ENCODE measurements around the gene PPT2. TPM values are rescaled to one million over a fixed set of nuclear protein-coding genes. Genes with fewer than 3 reads are reported as not detected.

PPT2 gene
- total RNA-seq, 3 donors from 2014 or later (not counting 1 experiment from before 2014, with no cell fraction given) = 16.3 to 28.3 (median 19.0) TPM

DNA sequence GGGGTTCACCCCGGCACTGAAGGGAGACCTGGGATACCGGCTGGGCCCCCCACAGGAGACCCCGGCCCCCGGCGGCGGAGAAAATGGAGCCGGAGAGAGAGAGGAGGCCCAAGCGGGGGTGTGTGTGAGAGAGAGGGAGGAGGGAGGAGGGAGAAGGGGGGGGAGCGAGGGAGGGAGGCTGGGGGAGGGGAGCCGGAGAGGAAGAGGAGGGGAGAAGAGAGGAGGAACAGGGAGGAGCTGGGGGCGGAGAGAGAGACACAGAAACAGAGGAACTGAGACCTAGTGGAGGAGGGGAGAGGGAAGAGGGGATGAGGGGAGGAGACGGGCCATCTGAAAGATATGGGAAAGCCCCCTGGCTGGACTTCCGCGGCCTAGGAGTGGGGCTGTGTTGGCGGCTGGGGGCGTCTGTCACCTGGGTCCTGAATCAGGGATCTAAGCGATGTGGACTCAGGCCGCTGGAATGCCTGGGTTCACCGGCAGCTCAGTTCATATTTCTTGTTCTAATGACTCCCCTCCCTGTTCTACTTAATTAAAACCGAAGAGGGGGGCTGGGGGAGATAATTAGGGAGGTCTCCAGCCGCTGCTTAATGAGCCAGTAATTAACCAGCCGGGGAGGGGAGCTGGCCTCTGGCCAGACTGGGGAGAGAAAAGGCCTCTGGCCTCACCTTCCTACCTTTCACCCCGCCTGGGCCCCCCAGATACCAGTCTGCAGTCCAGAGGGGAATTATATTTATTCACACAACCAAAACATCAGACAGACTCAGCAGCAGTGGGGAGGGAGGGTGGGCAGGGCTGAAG, 36.3 kb downstream of the PPT2 start, which contains the start of gene PBX2:
PBX2 (minus strand) TSS at position 149 of the 798 bp plus-strand sequence. CDS start 287 bp downstream, outside the sequence.
- TF ChIP-seq, protein P1, sequence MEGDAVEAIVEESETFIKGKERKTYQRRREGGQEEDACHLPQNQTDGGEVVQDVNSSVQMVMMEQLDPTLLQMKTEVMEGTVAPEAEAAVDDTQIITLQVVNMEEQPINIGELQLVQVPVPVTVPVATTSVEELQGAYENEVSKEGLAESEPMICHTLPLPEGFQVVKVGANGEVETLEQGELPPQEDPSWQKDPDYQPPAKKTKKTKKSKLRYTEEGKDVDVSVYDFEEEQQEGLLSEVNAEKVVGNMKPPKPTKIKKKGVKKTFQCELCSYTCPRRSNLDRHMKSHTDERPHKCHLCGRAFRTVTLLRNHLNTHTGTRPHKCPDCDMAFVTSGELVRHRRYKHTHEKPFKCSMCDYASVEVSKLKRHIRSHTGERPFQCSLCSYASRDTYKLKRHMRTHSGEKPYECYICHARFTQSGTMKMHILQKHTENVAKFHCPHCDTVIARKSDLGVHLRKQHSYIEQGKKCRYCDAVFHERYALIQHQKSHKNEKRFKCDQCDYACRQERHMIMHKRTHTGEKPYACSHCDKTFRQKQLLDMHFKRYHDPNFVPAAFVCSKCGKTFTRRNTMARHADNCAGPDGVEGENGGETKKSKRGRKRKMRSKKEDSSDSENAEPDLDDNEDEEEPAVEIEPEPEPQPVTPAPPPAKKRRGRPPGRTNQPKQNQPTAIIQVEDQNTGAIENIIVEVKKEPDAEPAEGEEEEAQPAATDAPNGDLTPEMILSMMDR (IDR thresholded peaks at IDR 0.05) = no peak
- DNase-seq = peak; percentile 61 to 91
- Histone ChIP-seq H3K9me3 (ENCODE audit: control insufficient read depth, insufficient read depth, low read length) (no peaks in the 10 kb centered on the region), H3K27ac (ENCODE audit: low read length) (peak within 1 kb of the TSS; percentile 99), H3K27me3 (ENCODE audit: control insufficient read depth, insufficient read depth, low read length) (no peaks in the 10 kb centered on the region), H3K4me3 (ENCODE audit: low read length) (peak within 1 kb of the TSS; percentile 69), H3K4me1 (ENCODE audit: control insufficient read depth, insufficient read depth, low read length) (peaks cover 81% of the 10 kb centered on the region), H3K36me3 (ENCODE audit: control insufficient read depth, insufficient read depth, low read length) (peaks cover 27% of the 10 kb centered on the region)
- H3K4me3 Mint-ChIP-seq = peak within 1 kb of the TSS; percentile 94
- intact Hi-C loops (cut with micrococcal nuclease) = loop anchor here (1.0 to 10.0 kb wide), 2 partner anchors 12 to 215 kb away; partner anchors contain the start of genes DXO and RNF5
- peaks cover 64 to 86% of the 10 kb centered on the region in 2 donors for H3K4me1 Mint-ChIP-seq
- H3K27me3 Mint-ChIP-seq (ENCODE audit: low read depth in 2 of 2) = no peaks in the 10 kb centered on the region
- peaks cover 19% of the 10 kb centered on the region for H3K36me3 Mint-ChIP-seq
- WGBS (ENCODE audit: insufficient coverage) = under 1% methylated on average over 16 of the region's 23 CpGs
- ATAC-seq = peak; percentile 73 to 86 (median 76)
- peak within 1 kb of the TSS; percentile 99 for H3K27ac Mint-ChIP-seq
- no peaks in the 10 kb centered on the region for H3K9me3 Mint-ChIP-seq

DNA sequence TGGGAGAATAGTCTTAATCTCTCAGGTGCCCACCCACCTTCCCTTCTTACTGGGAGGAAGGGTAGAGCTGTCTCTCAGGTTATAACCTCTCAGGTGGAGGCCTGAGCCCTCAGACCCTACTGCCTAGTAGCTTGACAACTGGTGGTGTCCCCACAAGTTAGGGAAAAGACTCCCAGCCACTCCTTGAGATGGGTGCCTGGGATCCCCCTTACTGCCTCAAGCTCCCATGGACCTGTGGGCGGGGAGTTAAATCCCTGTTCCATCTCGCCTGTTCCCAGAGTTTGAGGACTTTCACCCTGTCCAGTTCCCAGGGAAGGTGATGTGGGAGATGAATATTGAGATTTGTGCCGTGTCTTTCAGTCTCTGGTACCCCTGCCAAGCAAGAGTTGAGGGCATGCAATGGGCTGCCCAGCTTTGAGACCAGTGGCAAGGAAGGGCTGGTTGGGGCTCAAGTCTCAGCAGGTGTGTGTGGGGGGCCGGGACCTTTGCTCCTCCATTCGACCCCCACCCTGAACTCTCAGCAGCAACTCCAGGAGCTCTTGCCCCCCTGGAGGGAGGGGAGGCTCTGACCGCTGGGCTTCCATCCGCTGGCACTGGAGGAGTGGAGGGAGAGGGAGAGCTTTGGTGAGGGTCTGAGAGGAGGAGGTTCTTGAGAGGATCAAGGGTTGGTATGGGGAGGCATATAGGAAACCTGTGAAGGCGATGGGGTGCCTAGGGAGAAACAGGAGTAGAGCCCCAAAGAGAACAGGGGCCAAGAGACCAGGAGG, 37.2 kb downstream of the PPT2 start:
- H3K27ac Mint-ChIP-seq = peak overlapping the region; percentile 99
- DNase-seq = peak in 1 of 2 donors; percentile 30
- H3K36me3 Mint-ChIP-seq = peaks cover 16% of the 10 kb centered on the region
- Histone ChIP-seq H3K4me3 (ENCODE audit: low read length) (peak overlapping the region; percentile 69), H3K9me3 (ENCODE audit: control insufficient read depth, insufficient read depth, low read length) (no peaks in the 10 kb centered on the region), H3K4me1 (ENCODE audit: control insufficient read depth, insufficient read depth, low read length) (peaks cover 85% of the 10 kb centered on the region), H3K27ac (ENCODE audit: low read length) (peak overlapping the region; percentile 99), H3K36me3 (ENCODE audit: control insufficient read depth, insufficient read depth, low read length) (peaks cover 25% of the 10 kb centered on the region), H3K27me3 (ENCODE audit: control insufficient read depth, insufficient read depth, low read length) (no peaks in the 10 kb centered on the region)
- peak overlapping the region; percentile 94 for H3K4me3 Mint-ChIP-seq
- TF ChIP-seq, protein P1 (IDR thresholded peaks at IDR 0.05) = no peak
- intact Hi-C loops (cut with micrococcal nuclease) = loop anchor here (1.0 to 10.0 kb wide), 2 partner anchors 13 to 216 kb away; partner anchors contain the start of genes DXO and RNF5
- no peaks in the 10 kb centered on the region for H3K9me3 Mint-ChIP-seq
- peaks cover 68 to 90% of the 10 kb centered on the region in 2 donors for H3K4me1 Mint-ChIP-seq
- no peaks in the 10 kb centered on the region for H3K27me3 Mint-ChIP-seq (ENCODE audit: low read depth in 2 of 2)
- ATAC-seq = no peak
- 57% methylated on average over 7 of the region's 8 CpGs for WGBS (ENCODE audit: insufficient coverage)

DNA sequence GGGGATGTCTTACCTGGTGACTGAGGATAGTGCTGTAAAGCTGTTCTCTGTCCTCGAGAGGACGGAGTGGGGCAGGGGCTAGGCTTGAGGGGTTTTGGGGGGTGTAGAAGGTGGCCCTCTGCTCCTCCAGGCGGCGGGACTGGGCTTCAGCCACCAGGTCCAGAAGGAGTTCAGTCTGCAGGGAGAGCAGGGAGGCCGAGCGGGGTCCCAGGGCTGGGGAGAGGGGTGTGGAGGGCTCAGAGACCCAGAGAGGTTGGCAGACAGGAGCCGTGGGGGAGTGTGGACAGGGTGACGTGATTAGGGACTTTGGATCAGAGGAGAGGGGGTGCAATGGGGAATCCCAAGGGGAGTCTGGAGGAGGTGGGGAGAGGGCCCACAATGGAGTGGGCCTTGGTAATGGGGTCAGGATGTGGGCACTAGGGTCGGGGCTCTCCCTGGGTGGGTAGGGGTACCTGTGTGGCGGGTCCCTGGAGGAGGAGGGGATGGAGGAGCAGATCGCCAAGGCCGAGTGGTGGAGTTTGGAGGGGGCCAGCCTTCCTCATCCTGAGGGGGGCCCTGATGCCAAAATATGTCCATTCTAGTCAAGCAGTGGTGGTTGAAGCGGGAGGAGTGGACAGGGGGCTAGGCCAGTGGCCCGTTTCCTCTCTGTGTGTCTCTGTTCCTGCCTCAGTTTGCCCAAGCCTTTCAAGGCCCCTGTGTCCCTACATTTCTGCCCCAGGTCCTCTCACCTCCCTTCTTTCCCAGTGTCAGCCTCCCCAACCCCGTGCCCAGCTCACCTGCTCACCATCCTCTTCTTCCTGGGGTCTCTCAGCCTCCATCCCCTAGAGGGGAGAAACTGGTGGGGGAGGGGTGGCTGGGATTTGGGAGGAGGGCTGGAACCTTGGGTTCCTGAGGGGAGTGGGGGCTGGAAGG, 38.0 kb downstream of the PPT2 start:
- intact Hi-C loops (cut with micrococcal nuclease) = loop anchor here (10.0 kb wide), 1 partner anchor 217 kb away; the partner anchor contains the start of gene DXO
- Histone ChIP-seq H3K9me3 (ENCODE audit: control insufficient read depth, insufficient read depth, low read length) (no peaks in the 10 kb centered on the region), H3K36me3 (ENCODE audit: control insufficient read depth, insufficient read depth, low read length) (peaks cover 17% of the 10 kb centered on the region), H3K4me1 (ENCODE audit: control insufficient read depth, insufficient read depth, low read length) (peaks cover 87% of the 10 kb centered on the region), H3K27ac (ENCODE audit: low read length) (peak overlapping the region; percentile 99), H3K27me3 (ENCODE audit: control insufficient read depth, insufficient read depth, low read length) (no peaks in the 10 kb centered on the region), H3K4me3 (ENCODE audit: low read length) (peak overlapping the region; percentile 69)
- Mint-ChIP-seq H3K27ac (peak overlapping the region; percentile 99), H3K4me1 (peaks cover 70 to 90% of the 10 kb centered on the region in 2 donors), H3K9me3 (no peaks in the 10 kb centered on the region), H3K4me3 (peak overlapping the region; percentile 94), H3K36me3 (peaks cover 8% of the 10 kb centered on the region), H3K27me3 (ENCODE audit: low read depth in 2 of 2) (no peaks in the 10 kb centered on the region)
- ATAC-seq (no peak), DNase-seq (peak in 1 of 2 donors; percentile 65)
- 19% methylated on average over 14 of the region's 15 CpGs for WGBS (ENCODE audit: insufficient coverage)
- TF ChIP-seq, protein P1 (IDR thresholded peaks at IDR 0.05) = no peak

Data from natural killer cell (primary cell).